WTC11 (cell line): Measurements from ENCODE around the gene EIF3L. TPM values are rescaled to one million over a fixed set of nuclear protein-coding genes. Genes with fewer than 3 reads are reported as not detected.

Source experiments
- ATAC-seq: fragments of 200-7000 bp; cut with Tn5 transposase; 2 replicates; pipeline ENCODE4 v1.10.0; 2021; ENCODE audit warnings: mild to moderate bottlenecking, moderate library complexity
- CTCF ChIA-PET: fragments of 300-600 bp; sonication (Branson Sonifier 250); formaldehyde crosslinking; loops from one replicate; lab custom pipeline; 2021; ENCODE audit warnings: antibody characterized with exemption; lab: Charles Lee
- POLR2A ChIA-PET: fragments of 350-600 bp; sonication (Branson Sonifier 250); formaldehyde crosslinking; loops from one replicate; lab custom pipeline; 2021; ENCODE audit warnings: antibody characterized with exemption; lab: Charles Lee
- DNase-seq: peaks from one replicate; pipeline ENCODE4 v3.0.0; 2021; ENCODE audit warnings: low spot score
- H3K27ac Mint-ChIP-seq: 2 replicates; pipeline ENCODE4 v1.8.0; 2021; ENCODE audit warnings: mixed read lengths
- H3K27me3 Mint-ChIP-seq: 2 replicates; pipeline ENCODE4 v1.8.0; 2021; ENCODE audit warnings: low read depth, mild to moderate bottlenecking, moderate library complexity, mixed read lengths
- H3K36me3 Mint-ChIP-seq: 2 replicates; pipeline ENCODE4 v1.8.0; 2021; ENCODE audit warnings: mixed read lengths
- H3K4me1 Mint-ChIP-seq: 2 replicates; pipeline ENCODE4 v1.8.0; 2022; ENCODE audit warnings: mixed read lengths
- H3K4me3 Mint-ChIP-seq: 2 replicates; pipeline ENCODE4 v1.8.0; 2021; ENCODE audit warnings: mild to moderate bottlenecking, moderate library complexity, mixed read lengths
- H3K9me3 Mint-ChIP-seq: 2 replicates; pipeline ENCODE4 v1.8.0; 2021; ENCODE audit warnings: mixed read lengths
- ATF1 ChIP-seq: sonication (generic); formaldehyde crosslinking; IDR thresholded peaks from 2 replicates; pipeline ENCODE4 v1.8.1; 2023; ENCODE audit warnings: mild to moderate bottlenecking, moderate library complexity, missing genetic modification reagents
- IRF1 ChIP-seq: sonication (generic); formaldehyde crosslinking; IDR thresholded peaks from 2 replicates; pipeline ENCODE4 v1.8.0; 2023; ENCODE audit warnings: missing genetic modification reagents
- KAT7 ChIP-seq: sonication (generic); formaldehyde crosslinking; IDR thresholded peaks from 2 replicates; pipeline ENCODE4 v1.8.1; 2023; ENCODE audit warnings: missing genetic modification reagents, mild to moderate bottlenecking, borderline replicate concordance
- MAX ChIP-seq: sonication (generic); formaldehyde crosslinking; IDR thresholded peaks from 2 replicates; pipeline ENCODE4 v1.8.0; 2022; ENCODE audit warnings: mild to moderate bottlenecking, missing genetic modification reagents
- NFYB ChIP-seq: sonication (generic); formaldehyde crosslinking; conservative IDR thresholded peaks from 2 replicates; pipeline ENCODE4 v1.8.0; 2022; ENCODE audit warnings: low read depth, missing genetic modification reagents
- NR2C2 ChIP-seq: sonication (generic); formaldehyde crosslinking; IDR thresholded peaks from 2 replicates; pipeline ENCODE4 v1.8.0; 2022; ENCODE audit warnings: mild to moderate bottlenecking, missing genetic modification reagents
- PRRX2 ChIP-seq: fragments of 250-450 bp; sonication (Bioruptor Pico); IDR thresholded peaks from 2 replicates; pipeline ENCODE4 v1.8.0; 2021; ENCODE audit warnings: mild to moderate bottlenecking
- TEAD4 ChIP-seq: sonication (generic); formaldehyde crosslinking; IDR thresholded peaks from 2 replicates; pipeline ENCODE4 v1.8.0; 2022; ENCODE audit warnings: mild to moderate bottlenecking, missing genetic modification reagents
- TP53 ChIP-seq: sonication (generic); formaldehyde crosslinking; IDR thresholded peaks from 2 replicates; pipeline ENCODE4 v1.8.1; 2023; ENCODE audit warnings: mild to moderate bottlenecking, missing genetic modification reagents
- ZNF121 ChIP-seq: sonication (generic); formaldehyde crosslinking; IDR thresholded peaks from 2 replicates; pipeline ENCODE4 v1.8.0; 2023; ENCODE audit warnings: missing genetic modification reagents
- ZNF219 ChIP-seq: sonication (generic); formaldehyde crosslinking; IDR thresholded peaks from 2 replicates; pipeline ENCODE4 v1.8.0; 2023; ENCODE audit warnings: missing genetic modification reagents, mild to moderate bottlenecking, borderline replicate concordance
- ZNF532 ChIP-seq: fragments of 250-450 bp; sonication (Bioruptor Pico); IDR thresholded peaks from 2 replicates; pipeline ENCODE4 v1.9.0; 2021; ENCODE audit warnings: mild to moderate bottlenecking, borderline replicate concordance
- total RNA-seq: library from RNA; stranded (reverse); gene quantifications from 3 replicates; pipeline ENCODE4 v1.2.3, GENCODE V29; 2021
- TF ChIP-seq, protein P1 (sequence below): fragments of 250-450 bp; sonication (Bioruptor Pico); conservative IDR thresholded peaks from 2 replicates; pipeline ENCODE4 v1.9.0; 2021; ENCODE audit warnings: mild to moderate bottlenecking
- TF ChIP-seq, protein P2 (sequence below): sonication (generic); formaldehyde crosslinking; IDR thresholded peaks from 2 replicates; pipeline ENCODE4 v1.8.1; 2023; ENCODE audit warnings: mild to moderate bottlenecking, missing genetic modification reagents
- TF ChIP-seq, protein P3 (sequence below): fragments of 200-600 bp; IDR thresholded peaks from 2 replicates; pipeline ENCODE4 v1.8.0; 2022; ENCODE audit warnings: antibody characterized with exemption

The EIF3L gene
- total RNA-seq, 1 experiment from 2014 or later, result 611 TPM

- TF ChIP-seq ZNF532 (CRISPR knock-in tag) (no peak), ZNF121 (CRISPR knock-in tag) (no peak), ZNF219 (CRISPR knock-in tag) (no peak), KAT7 (CRISPR knock-in tag) (no peak), NFYB (CRISPR knock-in tag) (no peak), TEAD4 (CRISPR knock-in tag) (no peak), PRRX2 (CRISPR knock-in tag) (no peak)
- TF ChIP-seq, protein P1, sequence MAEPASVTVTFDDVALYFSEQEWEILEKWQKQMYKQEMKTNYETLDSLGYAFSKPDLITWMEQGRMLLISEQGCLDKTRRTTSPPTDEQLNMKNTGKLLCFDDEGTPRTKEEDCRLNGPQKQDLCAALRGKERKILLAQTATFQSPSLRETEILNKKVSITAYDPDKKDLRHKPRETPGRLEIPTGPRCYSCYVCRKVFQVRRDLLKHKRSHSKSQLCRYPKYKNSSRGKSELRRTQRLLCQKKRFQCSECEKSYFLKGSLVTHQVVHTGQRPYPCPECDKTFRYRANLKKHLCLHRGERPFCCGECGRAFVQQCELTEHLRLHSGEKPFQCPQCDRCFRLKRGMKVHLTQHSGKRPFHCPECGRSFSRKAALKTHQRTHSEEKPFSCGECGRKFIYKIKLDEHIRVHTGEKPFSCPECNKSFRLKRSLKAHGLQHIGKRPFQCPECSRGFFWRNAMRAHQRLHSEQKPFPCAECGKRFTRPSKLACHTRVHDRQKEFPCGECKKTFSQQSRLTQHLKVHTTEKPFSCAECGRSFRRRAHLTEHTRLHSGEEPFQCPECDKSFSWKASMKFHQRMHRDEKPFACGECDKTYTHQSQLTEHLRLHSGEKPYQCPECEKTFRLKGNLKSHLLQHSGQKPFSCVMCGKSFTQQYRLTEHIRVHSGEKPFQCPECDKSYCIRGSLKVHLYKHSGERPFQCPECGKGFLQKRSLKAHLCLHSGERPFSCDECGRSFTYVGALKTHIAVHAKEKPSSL (CRISPR knock-in tag), result no peak
- TF ChIP-seq, protein P2, sequence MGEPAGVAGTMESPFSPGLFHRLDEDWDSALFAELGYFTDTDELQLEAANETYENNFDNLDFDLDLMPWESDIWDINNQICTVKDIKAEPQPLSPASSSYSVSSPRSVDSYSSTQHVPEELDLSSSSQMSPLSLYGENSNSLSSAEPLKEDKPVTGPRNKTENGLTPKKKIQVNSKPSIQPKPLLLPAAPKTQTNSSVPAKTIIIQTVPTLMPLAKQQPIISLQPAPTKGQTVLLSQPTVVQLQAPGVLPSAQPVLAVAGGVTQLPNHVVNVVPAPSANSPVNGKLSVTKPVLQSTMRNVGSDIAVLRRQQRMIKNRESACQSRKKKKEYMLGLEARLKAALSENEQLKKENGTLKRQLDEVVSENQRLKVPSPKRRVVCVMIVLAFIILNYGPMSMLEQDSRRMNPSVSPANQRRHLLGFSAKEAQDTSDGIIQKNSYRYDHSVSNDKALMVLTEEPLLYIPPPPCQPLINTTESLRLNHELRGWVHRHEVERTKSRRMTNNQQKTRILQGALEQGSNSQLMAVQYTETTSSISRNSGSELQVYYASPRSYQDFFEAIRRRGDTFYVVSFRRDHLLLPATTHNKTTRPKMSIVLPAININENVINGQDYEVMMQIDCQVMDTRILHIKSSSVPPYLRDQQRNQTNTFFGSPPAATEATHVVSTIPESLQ, result no peak
Measured at GRCh38 chr22:37854946-37855345, 5.7 kb downstream of the EIF3L start (continued).

- ATAC-seq (no peak), DNase-seq (no peak)
- peaks cover 81% of the 10 kb centered on the region for H3K36me3 Mint-ChIP-seq
- H3K27ac Mint-ChIP-seq, result no peak overlapping the region; the same call in 1 of the 2 replicates
- ChIA-PET POLR2A (interaction anchor here (0.6 kb wide), 2 partner anchors 48 to 276 kb away, joined by 3 to 7 read pairs; partner anchors contain the start of genes GCAT and LGALS2), CTCF (interaction anchor here (1.4 to 4.3 kb wide), 2 partner anchors 8 to 79 kb away, joined by 7 to 27 read pairs; no protein-coding TSS in a partner anchor)
- H3K4me1 Mint-ChIP-seq, result peaks cover 8% of the 10 kb centered on the region
- no peaks in the 10 kb centered on the region for H3K27me3 Mint-ChIP-seq
- no peaks in the 10 kb centered on the region for H3K9me3 Mint-ChIP-seq
- H3K4me3 Mint-ChIP-seq, result no peak overlapping the region
- TF ChIP-seq NR2C2 (CRISPR knock-in tag), result no peak
- TF ChIP-seq MAX (CRISPR knock-in tag), result no peak
- no peak for TF ChIP-seq IRF1 (CRISPR knock-in tag)
- no peak for TF ChIP-seq KAT7 (CRISPR knock-in tag)
- no peak for TF ChIP-seq ATF1 (CRISPR knock-in tag)
- TF ChIP-seq TP53, result no peak
- no peak for TF ChIP-seq ZNF532 (CRISPR knock-in tag)
- TF ChIP-seq, protein P3, sequence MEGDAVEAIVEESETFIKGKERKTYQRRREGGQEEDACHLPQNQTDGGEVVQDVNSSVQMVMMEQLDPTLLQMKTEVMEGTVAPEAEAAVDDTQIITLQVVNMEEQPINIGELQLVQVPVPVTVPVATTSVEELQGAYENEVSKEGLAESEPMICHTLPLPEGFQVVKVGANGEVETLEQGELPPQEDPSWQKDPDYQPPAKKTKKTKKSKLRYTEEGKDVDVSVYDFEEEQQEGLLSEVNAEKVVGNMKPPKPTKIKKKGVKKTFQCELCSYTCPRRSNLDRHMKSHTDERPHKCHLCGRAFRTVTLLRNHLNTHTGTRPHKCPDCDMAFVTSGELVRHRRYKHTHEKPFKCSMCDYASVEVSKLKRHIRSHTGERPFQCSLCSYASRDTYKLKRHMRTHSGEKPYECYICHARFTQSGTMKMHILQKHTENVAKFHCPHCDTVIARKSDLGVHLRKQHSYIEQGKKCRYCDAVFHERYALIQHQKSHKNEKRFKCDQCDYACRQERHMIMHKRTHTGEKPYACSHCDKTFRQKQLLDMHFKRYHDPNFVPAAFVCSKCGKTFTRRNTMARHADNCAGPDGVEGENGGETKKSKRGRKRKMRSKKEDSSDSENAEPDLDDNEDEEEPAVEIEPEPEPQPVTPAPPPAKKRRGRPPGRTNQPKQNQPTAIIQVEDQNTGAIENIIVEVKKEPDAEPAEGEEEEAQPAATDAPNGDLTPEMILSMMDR, result no peak
Measured at GRCh38 chr22:37855462-37855861, 6.2 kb downstream of the EIF3L start.
